Measurements from ENCODE around the gene INHA. TPM values are rescaled to one million over a fixed set of nuclear protein-coding genes. Genes with fewer than 3 reads are reported as not detected.

The INHA gene
- total and polyA plus RNA-seq, 5 donors = 16.7 to 47.6 (median 28.7) TPM

DNA sequence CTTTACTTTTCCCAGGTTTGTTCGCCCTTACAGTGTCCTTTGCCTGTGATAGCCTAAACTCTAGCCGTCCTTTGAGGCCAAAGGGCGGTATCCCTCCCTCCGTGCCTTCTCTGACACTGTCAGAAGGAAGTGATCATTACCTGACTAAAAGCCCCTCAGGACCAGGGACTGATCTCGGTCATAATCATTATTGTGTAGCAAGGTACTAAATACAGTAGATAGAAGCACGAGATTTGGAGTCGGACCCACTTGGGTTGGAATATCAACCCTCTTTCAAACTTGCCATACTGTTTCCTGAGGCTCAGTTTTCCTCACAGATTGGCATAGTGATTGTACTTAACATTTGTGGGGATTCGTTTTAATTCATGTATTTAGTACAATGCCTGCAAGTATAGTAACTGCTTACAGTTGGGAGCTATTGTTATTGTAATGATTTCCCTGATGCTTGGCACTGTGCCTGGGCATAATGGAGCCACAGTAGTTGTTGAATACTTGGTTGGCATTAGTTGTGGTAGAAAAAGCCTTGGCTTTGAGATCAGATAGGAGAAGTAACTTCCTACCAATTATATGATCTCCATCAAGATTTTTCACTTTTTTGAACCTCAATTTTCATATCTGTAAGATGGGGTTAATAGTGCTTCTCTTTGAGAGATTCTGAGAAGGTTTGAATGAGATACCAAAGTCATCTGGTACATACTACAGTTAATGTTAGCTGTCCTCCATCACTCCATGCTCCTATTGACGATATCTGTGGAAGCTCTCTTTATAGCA is 26.4 kb downstream of the INHA start:
- ATAC-seq (no peak), DNase-seq (peak in 1 of 3 donors; percentile 60)
- H3K4me1 ChIP-seq (ENCODE audit: control insufficient read depth, insufficient read depth, low read length) = no peaks in the 10 kb centered on the region
- no peaks in the 10 kb centered on the region for H3K27me3 ChIP-seq (ENCODE audit: control insufficient read depth, insufficient read depth)
- WGBS = 28% methylated on average over 9 of the region's 9 CpGs
- intact Hi-C loops (cut with DNase I) = loop anchor here in 1 of 4 donors (5.0 kb wide), 1 partner anchor 44 kb away; no protein-coding TSS in a partner anchor
- H3K9me3 ChIP-seq (ENCODE audit: control insufficient read depth, low read length) = no peaks in the 10 kb centered on the region
- peak overlapping the region; percentile 87 for H3K27ac ChIP-seq (ENCODE audit: low read length)
- peak overlapping the region; percentile 69 for H3K4me3 ChIP-seq (ENCODE audit: low read length)

DNA sequence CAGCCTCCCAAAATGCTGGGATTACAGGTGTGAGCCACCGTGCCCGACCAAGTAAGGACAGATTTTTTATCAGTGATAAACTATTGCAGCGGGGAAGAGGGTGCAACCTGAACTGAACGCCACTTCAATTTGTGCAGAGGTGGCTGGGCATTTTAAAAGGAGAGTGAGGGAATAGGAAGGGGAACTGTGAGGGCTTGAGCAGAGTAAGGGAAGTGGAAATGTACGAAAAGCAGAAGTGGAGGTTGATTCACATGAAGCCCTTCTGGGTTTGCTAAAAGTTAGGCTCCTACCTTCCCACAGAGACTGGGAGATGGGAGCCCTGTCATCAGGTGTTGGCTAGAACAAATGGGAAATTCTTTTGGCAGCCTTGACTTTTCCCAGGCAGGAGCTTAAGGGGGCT is 31.7 kb downstream of the INHA start:
- no peak overlapping the region for H3K4me3 ChIP-seq (ENCODE audit: low read length)
- no peaks in the 10 kb centered on the region for H3K4me1 ChIP-seq (ENCODE audit: control insufficient read depth, insufficient read depth, low read length)
- H3K27ac ChIP-seq (ENCODE audit: low read length) = no peak overlapping the region
- 84% methylated on average over 5 of the region's 5 CpGs for WGBS
- ATAC-seq (no peak), DNase-seq (no peak)
- H3K27me3 ChIP-seq (ENCODE audit: control insufficient read depth, insufficient read depth) = no peaks in the 10 kb centered on the region
- intact Hi-C loops (cut with DNase I) = loop anchor here in 1 of 4 donors (10.0 kb wide), 1 partner anchor 81 kb away; no protein-coding TSS in a partner anchor
- H3K9me3 ChIP-seq (ENCODE audit: control insufficient read depth, low read length) = no peaks in the 10 kb centered on the region

DNA sequence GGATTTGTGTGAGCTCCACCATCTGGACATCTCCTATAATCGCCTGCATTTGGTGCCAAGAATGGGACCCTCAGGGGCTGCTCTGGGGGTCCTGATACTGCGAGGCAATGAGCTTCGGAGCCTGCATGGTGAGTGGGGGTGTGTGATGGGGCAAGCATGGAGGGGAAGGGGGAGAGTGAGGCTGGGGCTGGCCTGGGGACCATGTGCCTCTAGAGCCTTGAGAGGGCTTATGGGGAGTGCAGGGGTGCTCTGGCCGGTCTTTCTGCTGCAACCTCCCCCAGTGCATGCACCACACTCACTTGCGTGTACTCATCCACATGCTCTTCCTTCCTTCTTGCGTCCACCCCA is 33.5 kb downstream of the INHA start:
- WGBS = 63% methylated on average over 6 of the region's 6 CpGs
- peak in 1 of 2 donors; percentile 4 for ATAC-seq
- H3K9me3 ChIP-seq (ENCODE audit: control insufficient read depth, low read length) = no peaks in the 10 kb centered on the region

DNA sequence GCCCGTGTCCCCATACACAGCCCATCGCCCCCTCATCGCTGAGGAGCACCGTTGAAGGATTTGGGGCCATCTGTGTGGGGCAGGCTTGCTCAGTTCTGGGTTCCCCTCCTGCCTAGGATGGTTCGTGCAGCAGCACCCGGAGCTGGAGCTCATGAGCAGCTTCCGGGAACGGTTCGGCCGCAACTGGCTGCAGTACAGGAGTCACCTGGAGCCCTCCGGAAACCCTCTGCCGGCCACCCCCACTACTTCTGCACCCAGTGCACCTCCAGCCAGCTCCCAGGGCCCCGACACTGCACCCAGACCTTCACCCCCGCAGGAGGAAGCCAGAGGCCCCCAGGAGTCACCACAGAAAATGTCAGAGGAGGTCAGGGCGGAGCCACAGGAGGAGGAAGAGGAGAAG is 35.8 kb downstream of the INHA start:
- Histone ChIP-seq H3K9me3 (ENCODE audit: control insufficient read depth, low read length) (no peaks in the 10 kb centered on the region), H3K27me3 (ENCODE audit: control insufficient read depth, insufficient read depth) (no peaks in the 10 kb centered on the region), H3K27ac (ENCODE audit: low read length) (no peak overlapping the region), H3K4me1 (ENCODE audit: control insufficient read depth, insufficient read depth, low read length) (peaks cover 3% of the 10 kb centered on the region), H3K4me3 (ENCODE audit: low read length) (no peak overlapping the region)
- intact Hi-C loops (cut with DNase I) = loop anchor here in 1 of 4 donors (10.0 kb wide), 1 partner anchor 77 kb away; no protein-coding TSS in a partner anchor
- no peak for DNase-seq
- ATAC-seq = no peak
- 95% methylated on average over 15 of the region's 15 CpGs for WGBS

More for the DNA sequence above, 33.5 kb downstream of the INHA start:
- peak in 1 of 3 donors; percentile 59 for DNase-seq
- peaks cover 3% of the 10 kb centered on the region for H3K4me1 ChIP-seq (ENCODE audit: control insufficient read depth, insufficient read depth, low read length)
- no peak overlapping the region for H3K27ac ChIP-seq (ENCODE audit: low read length)
- H3K27me3 ChIP-seq (ENCODE audit: control insufficient read depth, insufficient read depth) = no peaks in the 10 kb centered on the region
- no peak overlapping the region for H3K4me3 ChIP-seq (ENCODE audit: low read length)
- intact Hi-C loops (cut with DNase I) = loop anchor here in 1 of 4 donors (10.0 kb wide), 1 partner anchor 79 kb away; no protein-coding TSS in a partner anchor

DNA sequence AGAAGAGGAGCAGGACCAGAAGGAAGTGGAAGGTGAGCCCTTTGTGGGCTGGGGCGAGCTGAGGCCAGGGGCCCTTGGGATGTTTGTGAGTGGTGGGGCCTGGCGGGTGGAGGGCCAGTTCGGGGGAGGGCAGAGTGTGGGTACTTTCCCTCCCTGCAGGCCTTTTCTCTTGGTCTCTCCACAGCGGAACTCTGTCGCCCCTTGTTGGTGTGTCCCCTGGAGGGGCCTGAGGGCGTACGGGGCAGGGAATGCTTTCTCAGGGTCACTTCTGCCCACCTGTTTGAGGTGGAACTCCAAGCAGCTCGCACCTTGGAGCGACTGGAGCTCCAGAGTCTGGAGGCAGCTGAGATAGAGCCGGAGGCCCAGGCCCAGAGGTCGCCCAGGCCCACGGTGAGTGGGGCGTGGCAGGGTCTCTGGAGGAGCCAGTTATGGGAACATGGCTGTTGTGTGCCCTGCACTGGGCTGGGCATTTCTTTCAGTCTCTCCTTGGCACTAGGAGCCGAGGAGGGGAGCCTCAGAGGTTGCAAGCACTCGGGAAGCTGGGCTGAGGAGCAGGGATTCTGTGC is 36.4 kb downstream of the INHA start:
- no peak for ATAC-seq
- Histone ChIP-seq H3K4me1 (ENCODE audit: control insufficient read depth, insufficient read depth, low read length) (peaks cover 3% of the 10 kb centered on the region), H3K9me3 (ENCODE audit: control insufficient read depth, low read length) (no peaks in the 10 kb centered on the region), H3K27ac (ENCODE audit: low read length) (no peak overlapping the region), H3K4me3 (ENCODE audit: low read length) (no peak overlapping the region), H3K27me3 (ENCODE audit: control insufficient read depth, insufficient read depth) (no peaks in the 10 kb centered on the region)
- no peak for DNase-seq
- 86% methylated on average over 15 of the region's 15 CpGs for WGBS
- intact Hi-C loops (cut with DNase I) = loop anchor here in 1 of 4 donors (10.0 kb wide), 1 partner anchor 76 kb away; no protein-coding TSS in a partner anchor

DNA sequence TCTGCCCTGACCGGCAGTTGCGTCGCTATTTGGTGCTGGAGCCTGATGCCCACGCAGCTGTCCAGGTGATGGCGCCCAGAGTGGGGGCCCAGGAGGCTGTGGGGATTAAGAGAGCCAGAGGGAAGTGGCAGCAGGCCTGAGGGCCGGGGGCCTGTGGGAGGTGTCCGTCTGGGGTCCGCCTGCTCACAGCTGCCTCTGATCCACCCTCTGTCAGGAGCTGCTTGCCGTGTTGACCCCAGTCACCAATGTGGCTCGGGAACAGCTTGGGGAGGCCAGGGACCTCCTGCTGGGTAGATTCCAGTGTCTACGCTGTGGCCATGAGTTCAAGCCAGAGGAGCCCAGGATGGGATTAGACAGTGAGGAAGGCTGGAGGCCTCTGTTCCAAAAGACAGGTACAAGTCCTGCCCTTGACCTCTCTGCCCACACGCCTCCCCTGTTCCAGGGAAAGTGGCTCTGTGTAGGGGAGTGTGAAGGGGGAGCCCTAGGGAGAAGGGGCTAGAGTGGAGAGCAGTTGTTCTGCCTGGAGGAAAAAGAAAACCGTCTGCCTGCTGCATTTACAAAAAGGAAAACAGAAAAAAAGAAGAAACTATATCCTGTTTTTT is 37.1 kb downstream of the INHA start:
- Histone ChIP-seq H3K27me3 (ENCODE audit: control insufficient read depth, insufficient read depth) (no peaks in the 10 kb centered on the region), H3K4me1 (ENCODE audit: control insufficient read depth, insufficient read depth, low read length) (peaks cover 3% of the 10 kb centered on the region), H3K4me3 (ENCODE audit: low read length) (no peak overlapping the region), H3K27ac (ENCODE audit: low read length) (peak overlapping the region; percentile 78), H3K9me3 (ENCODE audit: control insufficient read depth, low read length) (no peaks in the 10 kb centered on the region)
- DNase-seq (peak in 2 of 3 donors; percentile 68 to 72), ATAC-seq (peak; percentile 6 to 20)
- WGBS = 73% methylated on average over 13 of the region's 13 CpGs
- intact Hi-C loops (cut with DNase I) = loop anchor here in 1 of 4 donors (10.0 kb wide), 1 partner anchor 76 kb away; no protein-coding TSS in a partner anchor

DNA sequence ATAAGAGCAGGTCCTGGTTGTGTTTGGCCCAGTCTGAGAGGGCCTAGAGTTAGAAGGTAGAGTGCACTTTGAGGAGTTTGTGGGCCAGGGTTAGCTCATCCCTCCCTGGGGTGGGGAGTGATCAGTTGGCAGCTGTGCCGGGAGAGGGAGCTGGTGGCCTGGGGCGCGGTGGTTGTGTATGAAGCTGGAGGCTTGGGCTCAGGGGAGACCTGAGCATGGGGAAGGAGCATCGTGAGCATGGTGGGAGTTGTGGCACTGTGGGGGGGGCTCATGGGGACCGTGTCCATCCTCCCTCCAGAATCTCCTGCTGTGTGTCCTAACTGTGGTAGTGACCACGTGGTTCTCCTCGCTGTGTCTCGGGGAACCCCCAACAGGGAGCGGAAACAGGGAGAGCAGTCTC is 39.2 kb downstream of the INHA start:
- no peak overlapping the region for H3K27ac ChIP-seq (ENCODE audit: low read length)
- peaks cover 3% of the 10 kb centered on the region for H3K4me1 ChIP-seq (ENCODE audit: control insufficient read depth, insufficient read depth, low read length)
- ATAC-seq (no peak), DNase-seq (no peak)
- H3K27me3 ChIP-seq (ENCODE audit: control insufficient read depth, insufficient read depth) = no peaks in the 10 kb centered on the region
- H3K4me3 ChIP-seq (ENCODE audit: low read length) = no peak overlapping the region
- no peaks in the 10 kb centered on the region for H3K9me3 ChIP-seq (ENCODE audit: control insufficient read depth, low read length)
- WGBS = 96% methylated on average over 9 of the region's 9 CpGs
- intact Hi-C loops (cut with DNase I) = no loop called here

DNA sequence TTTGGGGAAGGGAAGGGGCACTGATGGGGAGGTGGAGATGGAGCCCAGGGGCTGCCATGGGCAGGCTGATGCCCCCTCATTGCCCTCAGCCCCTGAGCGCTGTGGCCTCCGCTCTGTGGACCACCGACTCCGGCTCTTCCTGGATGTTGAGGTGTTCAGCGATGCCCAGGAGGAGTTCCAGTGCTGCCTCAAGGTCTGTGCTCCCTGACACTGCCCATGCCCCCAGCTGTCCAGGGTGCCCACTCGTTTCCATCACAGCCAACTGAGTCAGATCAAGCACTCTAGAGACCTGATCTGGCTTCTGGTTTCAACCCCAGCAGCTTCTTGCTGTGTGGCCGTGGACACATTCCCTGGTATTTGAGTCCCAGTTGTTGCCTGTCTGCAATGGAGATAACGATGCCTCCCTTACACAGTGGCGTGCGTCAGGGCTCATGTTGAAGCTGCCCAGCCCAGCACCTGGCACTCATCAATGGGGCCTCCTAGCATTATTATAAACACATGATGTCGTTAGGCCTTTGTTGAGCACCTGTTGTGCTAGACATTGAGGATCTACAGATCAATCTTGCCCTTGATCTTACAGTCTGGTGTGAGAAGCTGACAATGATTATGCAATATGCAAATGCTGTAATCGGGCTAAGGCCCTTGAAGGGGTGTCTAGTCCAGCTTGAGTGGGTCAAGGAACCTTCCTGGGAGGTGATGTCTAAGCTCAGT is 39.9 kb downstream of the INHA start:
- H3K27ac ChIP-seq (ENCODE audit: low read length) = no peak overlapping the region
- no peaks in the 10 kb centered on the region for H3K9me3 ChIP-seq (ENCODE audit: control insufficient read depth, low read length)
- intact Hi-C loops (cut with DNase I) = no loop called here
- peaks cover 7% of the 10 kb centered on the region for H3K4me1 ChIP-seq (ENCODE audit: control insufficient read depth, insufficient read depth, low read length)
- no peak for ATAC-seq
- H3K4me3 ChIP-seq (ENCODE audit: low read length) = no peak overlapping the region
- no peaks in the 10 kb centered on the region for H3K27me3 ChIP-seq (ENCODE audit: control insufficient read depth, insufficient read depth)
- no peak for DNase-seq
- 78% methylated on average over 12 of the region's 12 CpGs for WGBS

DNA sequence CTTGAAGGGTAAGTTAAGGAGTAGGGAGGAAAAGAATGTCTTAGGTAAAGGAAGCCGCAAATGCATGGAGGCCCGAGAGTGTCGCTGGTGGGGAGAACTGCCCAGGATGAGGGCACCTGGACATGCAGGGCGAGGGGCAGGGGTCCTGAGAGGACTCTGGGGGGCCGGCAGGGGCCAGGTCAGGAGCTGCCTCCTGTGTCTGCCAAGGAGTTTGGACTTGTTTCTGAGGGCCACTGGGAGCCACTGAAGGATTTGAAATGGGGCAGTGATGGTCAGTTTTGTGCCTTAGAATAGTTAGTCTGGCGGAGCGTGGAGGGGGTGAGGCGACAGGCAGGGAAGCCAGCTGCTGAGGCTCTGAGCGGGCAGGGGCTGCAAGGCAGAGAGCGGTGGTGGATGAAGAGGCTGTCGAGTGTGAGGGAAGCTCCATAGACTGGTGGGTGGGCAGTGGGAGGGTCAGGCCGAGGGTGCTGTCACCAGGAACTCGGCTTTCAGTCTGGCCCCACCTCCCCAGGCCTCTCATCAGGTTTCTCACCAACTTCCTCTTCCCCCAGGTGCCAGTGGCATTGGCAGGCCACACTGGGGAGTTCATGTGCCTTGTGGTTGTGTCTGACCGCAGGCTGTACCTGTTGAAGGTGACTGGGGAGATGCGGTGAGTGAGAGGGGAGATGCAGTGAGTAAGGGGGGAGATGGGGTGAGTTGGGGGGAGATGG is 40.6 kb downstream of the INHA start:
- Histone ChIP-seq H3K9me3 (ENCODE audit: control insufficient read depth, low read length) (no peaks in the 10 kb centered on the region), H3K4me1 (ENCODE audit: control insufficient read depth, insufficient read depth, low read length) (peaks cover 7% of the 10 kb centered on the region), H3K4me3 (ENCODE audit: low read length) (no peak overlapping the region), H3K27me3 (ENCODE audit: control insufficient read depth, insufficient read depth) (no peaks in the 10 kb centered on the region), H3K27ac (ENCODE audit: low read length) (no peak overlapping the region)
- ATAC-seq = no peak
- 86% methylated on average over 15 of the region's 15 CpGs for WGBS
- DNase-seq = peak in 1 of 3 donors; percentile 39
- intact Hi-C loops (cut with DNase I) = no loop called here

DNA sequence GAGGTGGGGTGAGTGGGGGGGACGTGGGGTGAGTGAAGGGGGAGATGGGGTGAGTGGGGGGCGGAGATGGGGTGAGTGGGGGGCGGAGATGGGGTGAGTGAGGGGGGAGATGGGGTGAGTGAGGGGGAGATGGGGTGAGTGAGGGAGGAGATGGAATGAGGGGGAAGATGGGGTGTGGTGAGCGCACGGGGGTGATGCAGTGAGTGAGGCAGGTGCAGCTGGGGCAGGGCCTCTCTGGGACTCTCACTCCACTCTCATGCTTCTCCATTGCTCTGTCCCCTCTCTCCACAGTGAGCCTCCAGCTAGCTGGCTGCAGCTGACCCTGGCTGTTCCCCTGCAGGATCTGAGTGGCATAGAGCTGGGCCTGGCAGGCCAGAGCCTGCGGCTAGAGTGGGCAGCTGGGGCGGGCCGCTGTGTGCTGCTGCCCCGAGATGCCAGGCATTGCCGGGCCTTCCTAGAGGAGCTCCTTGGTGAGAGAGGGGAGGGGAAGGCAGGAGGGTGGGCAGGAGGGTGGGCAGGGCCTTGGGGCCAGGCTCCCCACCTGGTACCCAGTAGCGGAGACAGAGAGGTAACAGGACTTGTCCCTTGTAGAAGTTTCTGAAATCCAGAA is 41.5 kb downstream of the INHA start:
- DNase-seq = no peak
- no peak overlapping the region for H3K4me3 ChIP-seq (ENCODE audit: low read length)
- ATAC-seq = no peak
- no peak overlapping the region for H3K27ac ChIP-seq (ENCODE audit: low read length)
- H3K4me1 ChIP-seq (ENCODE audit: control insufficient read depth, insufficient read depth, low read length) = peaks cover 7% of the 10 kb centered on the region
- H3K27me3 ChIP-seq (ENCODE audit: control insufficient read depth, insufficient read depth) = no peaks in the 10 kb centered on the region
- H3K9me3 ChIP-seq (ENCODE audit: control insufficient read depth, low read length) = no peaks in the 10 kb centered on the region
- WGBS = 93% methylated on average over 11 of the region's 11 CpGs
- intact Hi-C loops (cut with DNase I) = no loop called here
